ENCODE results near the gene VGLL4.
"Not testable (repeated sequence)": the region's sequence is repeated elsewhere in the genome, so short reads cannot be mapped to it uniquely, and the experiment has no call there.

VGLL4 gene

DNA sequence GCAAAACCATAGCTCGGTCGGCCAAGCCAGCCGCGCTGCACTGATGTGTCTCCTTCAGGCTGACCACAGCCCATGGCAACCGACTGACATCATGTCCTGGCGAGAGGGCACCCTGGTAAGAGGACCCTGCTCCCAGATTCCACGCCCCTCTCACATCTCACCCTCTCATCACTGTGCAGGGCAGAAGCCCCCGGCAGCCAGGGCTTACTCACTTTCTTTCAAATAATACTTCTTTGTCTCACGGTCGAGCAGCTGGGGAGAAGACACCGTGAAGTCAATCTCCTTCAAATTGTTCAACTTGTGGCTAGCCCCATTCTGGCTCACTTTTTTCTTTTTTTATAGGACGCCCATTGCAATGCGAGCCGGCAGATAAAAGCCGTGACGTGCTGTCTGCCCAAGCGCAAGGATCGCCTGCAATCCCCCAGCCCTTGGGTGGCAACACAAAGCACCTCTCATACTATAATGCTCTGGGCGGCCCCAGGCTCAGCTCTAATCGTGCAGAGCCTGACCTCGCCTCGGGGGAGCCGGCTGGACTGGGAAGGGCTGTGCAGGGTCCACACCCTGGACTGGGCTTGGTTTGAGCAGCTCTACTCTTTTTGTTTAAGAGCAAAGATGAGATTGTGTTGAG, 33.6 kb downstream of the VGLL4 start:
- in situ Hi-C loops (cut with MboI; ENCODE audit: low sequenced_read_pairs), result no loop called here

GRCh38 chr3:11609481-11609880, 34.2 kb downstream of the VGLL4 start:
- in situ Hi-C loops (cut with MboI; ENCODE audit: low sequenced_read_pairs), result no loop called here

GRCh38 chr3:11607816-11608215, 35.9 kb downstream of the VGLL4 start:
- in situ Hi-C loops (cut with MboI; ENCODE audit: low sequenced_read_pairs), result no loop called here

GRCh38 chr3:11606865-11607440, 36.8 kb downstream of the VGLL4 start:
- in situ Hi-C loops (cut with MboI; ENCODE audit: low sequenced_read_pairs), result no loop called here

DNA sequence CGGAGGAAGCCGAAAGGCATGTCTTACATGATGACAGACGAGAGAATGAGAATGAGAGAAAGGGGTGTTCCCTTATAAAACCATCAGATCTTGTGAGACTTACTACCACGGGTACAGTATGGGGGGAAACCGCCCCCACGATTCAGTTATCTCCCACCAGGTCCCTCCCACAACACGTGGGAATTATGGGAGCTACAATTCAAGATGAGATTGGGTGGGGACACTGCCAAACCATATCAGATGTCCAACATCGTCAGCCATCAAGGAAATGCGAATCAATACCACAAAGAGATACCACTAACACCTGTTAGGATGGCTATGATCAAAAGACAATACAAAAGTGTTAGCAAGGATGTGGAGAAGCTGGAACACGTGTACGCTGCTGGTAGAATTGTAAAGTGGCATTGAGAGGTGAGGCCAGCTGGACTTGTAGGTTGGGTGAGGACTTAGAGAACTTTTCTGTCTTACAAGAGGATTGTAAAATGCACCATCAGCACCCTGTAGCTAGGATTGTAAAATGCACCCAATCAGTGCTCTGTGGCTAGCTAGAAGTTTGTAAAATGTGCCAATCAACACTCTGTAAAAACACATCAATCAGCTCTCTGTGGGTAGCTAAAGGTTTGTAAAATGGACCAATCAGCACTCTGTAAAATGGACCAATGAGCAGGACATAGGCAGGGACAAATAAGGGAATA, 37.5 kb downstream of the VGLL4 start:
- in situ Hi-C loops (cut with MboI; ENCODE audit: low sequenced_read_pairs), result no loop called here

DNA sequence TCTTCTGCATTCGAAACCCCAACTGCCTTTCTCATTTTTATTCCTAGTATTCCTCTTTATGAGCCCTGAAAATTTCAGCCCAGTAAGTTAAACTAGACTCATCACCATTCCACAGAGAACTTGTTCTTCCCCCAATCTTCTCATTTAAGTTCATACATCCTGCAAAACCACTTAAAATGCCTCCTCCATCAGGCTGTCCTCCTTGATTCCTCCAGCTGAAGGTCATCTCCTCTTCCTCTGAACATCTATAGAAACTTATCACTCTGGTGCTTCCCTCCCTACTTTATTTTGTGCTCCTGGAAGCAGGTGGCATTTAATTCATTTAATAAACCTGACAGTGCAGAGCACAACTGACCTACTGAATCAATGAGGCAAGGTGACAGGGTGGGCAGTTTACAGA, 38.3 kb downstream of the VGLL4 start:
- in situ Hi-C loops (cut with MboI; ENCODE audit: low sequenced_read_pairs), result no loop called here

DNA sequence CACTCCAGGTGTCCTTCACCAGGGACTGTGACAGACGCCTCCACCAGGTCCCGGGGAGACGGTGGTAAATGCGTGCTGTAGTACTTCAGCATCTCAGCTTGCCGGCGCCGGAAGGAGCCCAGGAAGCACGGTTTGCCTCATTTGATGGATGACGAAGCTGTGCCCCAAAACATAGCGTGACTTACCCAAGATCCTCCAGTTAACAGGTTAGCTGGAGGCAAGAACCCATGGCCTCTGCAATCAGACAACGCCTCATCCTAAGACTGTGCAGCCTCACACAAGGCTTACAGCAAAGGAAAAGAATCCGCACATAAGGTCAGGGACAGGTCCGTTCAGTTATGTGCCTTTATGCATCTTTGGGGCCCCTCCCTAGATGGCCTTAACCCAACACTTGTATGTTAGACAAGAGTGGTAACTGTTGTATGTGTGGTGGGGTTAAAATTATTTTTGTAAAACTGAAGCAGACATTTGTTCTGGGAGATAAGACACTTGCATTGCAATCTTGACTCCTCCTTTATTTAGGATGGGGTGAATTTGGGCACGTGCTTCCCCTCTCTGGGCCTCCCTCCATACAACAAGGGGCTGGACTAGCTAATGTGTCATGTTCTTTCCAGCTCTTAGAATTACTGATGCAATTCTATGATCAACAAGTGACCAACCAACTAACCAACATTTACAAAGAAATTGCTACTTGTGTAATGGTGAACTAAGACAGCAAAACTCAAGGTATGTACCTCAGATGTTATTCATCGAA, 39.4 kb downstream of the VGLL4 start:
- in situ Hi-C loops (cut with MboI; ENCODE audit: low sequenced_read_pairs), result no loop called here

GRCh38 chr3:11603628-11604027, 40.1 kb downstream of the VGLL4 start:
- in situ Hi-C loops (cut with MboI; ENCODE audit: low sequenced_read_pairs), result no loop called here

GRCh38 chr3:11602886-11603527, 40.7 kb downstream of the VGLL4 start:
- in situ Hi-C loops (cut with MboI; ENCODE audit: low sequenced_read_pairs), result no loop called here

GRCh38 chr3:11602239-11602840, 41.4 kb downstream of the VGLL4 start:
- in situ Hi-C loops (cut with MboI; ENCODE audit: low sequenced_read_pairs), result no loop called here

DNA sequence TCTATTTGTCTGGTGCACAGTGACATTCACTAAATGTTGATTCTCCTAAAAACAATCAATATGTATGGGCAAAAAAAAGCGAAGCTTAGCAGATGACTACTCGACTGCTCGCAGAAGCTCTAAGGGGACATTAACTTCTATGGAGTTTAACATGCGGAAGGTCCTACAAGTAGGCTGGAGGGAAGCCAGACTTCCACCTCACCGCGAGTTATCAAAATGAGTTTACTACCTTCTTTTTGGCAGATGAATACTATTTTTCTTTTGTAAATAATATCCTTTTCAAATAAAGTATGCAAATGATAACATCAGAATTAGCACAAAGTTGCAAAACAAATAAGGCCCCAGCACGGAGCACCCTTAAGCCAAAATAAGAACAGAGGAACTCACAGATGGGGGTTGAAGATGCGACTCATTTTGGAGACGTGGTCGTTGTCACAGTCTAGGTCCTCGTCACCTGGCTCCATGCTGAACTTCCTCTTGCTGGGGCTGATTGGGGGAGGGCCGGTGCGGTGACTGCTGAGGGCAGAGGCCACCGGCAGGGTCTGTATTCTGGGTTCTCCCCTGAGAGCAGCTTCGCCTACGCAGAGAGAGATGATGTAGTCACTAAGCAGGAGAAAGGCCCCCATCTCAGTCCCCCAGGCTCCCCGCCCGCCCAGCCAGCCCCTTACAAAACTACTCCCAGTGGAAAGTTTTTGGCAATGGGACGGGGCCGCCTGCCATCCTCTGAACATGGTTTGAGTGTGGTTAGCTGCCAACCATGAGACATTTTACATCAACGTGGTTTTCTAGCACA, 42.1 kb downstream of the VGLL4 start:
- in situ Hi-C loops (cut with MboI; ENCODE audit: low sequenced_read_pairs), result no loop called here

DNA sequence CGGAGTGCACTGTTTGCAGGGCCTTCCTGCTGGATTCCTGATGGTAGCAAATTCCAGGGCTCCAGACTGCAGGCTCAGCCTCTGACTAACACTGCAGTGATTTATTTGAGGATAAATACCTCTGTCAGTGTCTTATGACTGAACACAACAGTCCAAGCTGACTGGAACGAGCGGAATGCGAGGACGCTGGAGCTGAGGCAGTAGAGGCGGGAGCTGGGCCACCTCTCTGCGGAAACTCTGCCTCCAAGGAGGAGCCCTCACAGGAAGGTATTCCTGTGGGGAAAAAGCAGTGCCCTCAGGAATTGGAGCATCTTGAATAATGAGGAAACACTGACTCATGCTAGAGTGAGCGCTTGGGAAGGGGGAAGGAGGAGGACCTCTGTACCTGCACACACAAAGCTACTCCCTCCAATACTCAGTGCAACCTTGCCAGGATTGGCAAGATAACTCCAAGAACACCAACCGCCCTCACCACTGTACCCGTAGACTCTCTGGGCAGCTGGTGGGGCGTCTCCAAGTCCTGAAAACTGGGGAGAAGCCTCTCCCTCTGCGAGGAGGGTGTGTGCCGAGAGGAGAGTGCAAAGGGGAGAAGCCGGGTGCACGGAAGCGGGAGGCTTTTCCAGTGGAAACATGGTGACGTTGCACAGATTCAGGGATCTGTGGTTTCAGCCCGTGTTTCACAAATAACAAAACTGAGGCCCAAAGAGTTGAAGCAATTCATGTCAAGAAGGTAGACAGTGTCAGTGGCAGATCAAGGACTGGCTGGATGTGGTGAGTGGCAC, 43.0 kb downstream of the VGLL4 start:
- in situ Hi-C loops (cut with MboI; ENCODE audit: low sequenced_read_pairs), result no loop called here

DNA sequence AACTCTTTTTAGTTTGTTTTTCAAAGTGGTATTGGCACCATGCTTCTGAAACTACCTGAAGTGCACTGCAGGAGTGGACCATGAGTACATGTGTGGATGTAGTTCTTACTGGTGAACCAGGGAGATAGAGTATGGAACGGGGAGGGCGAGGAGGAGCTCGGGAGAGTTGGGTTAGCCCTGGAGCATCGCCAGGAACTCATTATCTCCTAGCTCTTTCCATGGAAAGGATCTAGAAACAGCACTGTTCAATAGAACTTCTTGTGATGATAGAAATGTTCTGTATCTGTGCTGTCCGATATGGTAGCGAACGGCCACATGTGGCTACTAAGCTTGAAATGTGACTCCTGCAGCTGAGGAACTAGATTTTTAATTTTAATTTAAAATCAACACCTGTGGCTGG, 47.3 kb downstream of the VGLL4 start:
- in situ Hi-C loops (cut with MboI; ENCODE audit: low sequenced_read_pairs), result no loop called here

DNA sequence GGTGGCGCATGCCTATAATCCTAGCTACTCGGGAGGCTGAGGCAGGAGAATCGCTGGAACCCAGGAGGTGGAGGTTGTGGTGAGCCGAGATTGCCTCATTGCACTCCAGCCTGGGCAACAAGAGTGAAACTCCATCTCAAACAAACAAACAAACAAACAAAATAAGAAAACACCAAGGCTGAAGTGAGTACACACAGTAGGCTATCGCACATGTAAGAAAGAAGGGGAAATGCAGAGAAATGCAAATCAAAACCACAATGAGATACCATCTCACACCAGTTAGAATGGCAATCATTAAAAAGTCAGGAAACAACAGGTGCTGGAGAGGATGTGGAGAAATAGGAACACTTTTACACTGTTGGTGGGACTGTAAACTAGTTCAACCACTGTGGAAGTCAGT, 48.7 kb downstream of the VGLL4 start:
- in situ Hi-C loops (cut with MboI; ENCODE audit: low sequenced_read_pairs), result not testable (repeated sequence)

- in situ Hi-C loops (cut with MboI; ENCODE audit: low sequenced_read_pairs), result no loop called here
Measured at GRCh38 chr3:11593318-11594034, 50.2 kb downstream of the VGLL4 start.

GRCh38 chr3:11592445-11593298, 51.0 kb downstream of the VGLL4 start:
- in situ Hi-C loops (cut with MboI; ENCODE audit: low sequenced_read_pairs), result no loop called here

GRCh38 chr3:11591391-11592282, 52.1 kb downstream of the VGLL4 start:
- in situ Hi-C loops (cut with MboI; ENCODE audit: low sequenced_read_pairs), result no loop called here

All from HL-60/S4 (cell line).